GM12892 (cell line): ENCODE measurements around the gene ZNF436.

Source experiments
- POLR2A ChIP-seq: IDR thresholded peaks from 2 replicates; pipeline ENCODE4 v1.6.1; 2011; ENCODE audit warnings: low read depth, low read length, control low read depth
- POLR2AphosphoS5 ChIP-seq: IDR thresholded peaks from 2 replicates; pipeline ENCODE4 v1.6.1; 2011; ENCODE audit warnings: low read depth, low read length, control low read depth

DNA sequence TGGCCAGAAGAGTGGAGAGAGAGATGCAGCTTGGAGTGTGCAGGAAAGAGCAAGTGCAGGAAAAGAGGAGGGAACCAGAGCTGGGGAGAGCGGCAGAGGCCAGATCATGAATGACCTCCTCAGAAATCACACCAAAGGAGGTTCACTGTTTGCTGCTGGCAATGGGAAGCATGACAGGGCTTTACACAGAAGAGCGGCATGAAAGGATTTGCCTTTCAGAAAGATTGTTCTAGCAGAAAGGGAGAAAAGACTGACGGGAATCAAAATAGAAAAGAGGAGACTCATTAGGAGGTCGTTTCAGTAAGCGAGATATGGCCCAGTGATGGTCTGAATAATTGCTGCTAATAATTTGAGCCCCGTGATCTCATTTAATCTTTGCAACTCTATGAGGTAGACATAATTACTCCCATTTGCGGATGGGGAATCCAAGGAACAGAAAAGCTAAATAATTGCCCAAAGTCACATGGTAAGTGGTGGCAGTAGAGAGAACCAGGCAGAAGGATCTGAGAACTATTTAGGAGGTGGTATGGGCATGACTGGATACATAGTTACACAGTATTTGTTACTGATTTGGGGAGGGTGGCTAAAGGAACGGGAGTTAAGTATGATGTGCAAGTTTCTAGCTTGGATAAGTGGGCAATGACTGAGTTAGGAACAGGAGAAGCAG, 13.0 kb downstream of the ZNF436 start:
- no peak for TF ChIP-seq POLR2A
- TF ChIP-seq POLR2AphosphoS5, result no peak
